IMR-90 (cell line): Measurements from ENCODE around the gene SPPL3. TPM values are rescaled to one million over a fixed set of nuclear protein-coding genes. Genes with fewer than 3 reads are reported as not detected.

Experiments used
- ATAC-seq: fragments of 200-7000 bp; cut with Tn5 transposase; 2 replicates; pipeline ENCODE4 v1.9.1; 2020; ENCODE audit warnings: low read depth, mild to moderate bottlenecking, moderate library complexity
- BruUV-seq: library from RNA; stranded (reverse); fragments of 400-500 nt; replicated peaks from 2 replicates; lab custom pipeline; 2021; lab: Mats Ljungman, UMichigan
- CTCF ChIA-PET: fragments of 300-600 bp; formaldehyde crosslinking; extraction: SDS; loops from one replicate; lab custom pipeline; 2021; ENCODE audit warnings: antibody characterized with exemption; lab: Yijun Ruan, JAX
- POLR2A ChIA-PET: fragments of 300-600 bp; sonication (Branson Sonifier 250); formaldehyde crosslinking; loops from one replicate; lab custom pipeline; 2022; ENCODE audit warnings: antibody characterized with exemption; ENCODE audit not compliant: unreplicated experiment; lab: Charles Lee
- DNase-seq: peaks from one replicate; pipeline ENCODE4 v3.0.0; 2013
- H2AFZ ChIP-seq: replicated peaks from 2 replicates; pipeline ENCODE3; 2013; ENCODE audit warnings: low read length, mild to moderate bottlenecking; ENCODE audit not compliant: poor library complexity
- H2AK5ac ChIP-seq: 2 replicates; pipeline ENCODE4 v1.6.1; 2013; ENCODE audit warnings: low read depth, low read length, inconsistent platforms
- H2AK9ac ChIP-seq: replicated peaks from 2 replicates; pipeline ENCODE3; 2013; ENCODE audit warnings: mild to moderate bottlenecking, low read depth, low read length, moderate library complexity; ENCODE audit not compliant: poor library complexity
- H2BK120ac ChIP-seq: 2 replicates; pipeline ENCODE4 v1.6.1; 2013; ENCODE audit warnings: low read depth, low read length, inconsistent platforms
- H2BK15ac ChIP-seq: 3 replicates; pipeline ENCODE4 v1.6.1; 2013; ENCODE audit warnings: low read depth, low read length, inconsistent platforms
- H2BK20ac ChIP-seq: 2 replicates; pipeline ENCODE4 v1.6.1; 2013; ENCODE audit warnings: low read depth, mild to moderate bottlenecking, inconsistent platforms, low read length, moderate library complexity
- H2BK5ac ChIP-seq: 2 replicates; pipeline ENCODE4 v1.6.1; 2013; ENCODE audit warnings: mild to moderate bottlenecking, low read depth, low read length, inconsistent platforms; ENCODE audit not compliant: poor library complexity, severe bottlenecking
- H3K14ac ChIP-seq: replicated peaks from 2 replicates; pipeline ENCODE4 v1.6.1; 2013; ENCODE audit warnings: low read depth, low read length, inconsistent platforms
- H3K18ac ChIP-seq: 2 replicates; pipeline ENCODE4 v1.6.1; 2013; ENCODE audit warnings: low read depth, low read length, control low read depth
- H3K23ac ChIP-seq: 2 replicates; pipeline ENCODE4 v1.6.1; 2013; ENCODE audit warnings: low read depth, low read length, inconsistent platforms
- H3K27ac ChIP-seq: 2 replicates; pipeline ENCODE4 v1.5.1; 2013; ENCODE audit warnings: mild to moderate bottlenecking, control low read depth, low read length; ENCODE audit not compliant: insufficient read depth
- H3K27me3 ChIP-seq: 2 replicates; pipeline ENCODE4 v1.6.1; 2013; ENCODE audit warnings: low read length; ENCODE audit not compliant: control insufficient read depth, insufficient read depth
- H3K36me3 ChIP-seq: 2 replicates; pipeline ENCODE4 v1.6.1; 2013; ENCODE audit warnings: low read length, mixed read lengths; ENCODE audit not compliant: control insufficient read depth, insufficient read depth
- H3K4ac ChIP-seq: 2 replicates; pipeline ENCODE4 v1.6.1; 2013; ENCODE audit warnings: low read depth, low read length, inconsistent platforms
- H3K4me1 ChIP-seq: 2 replicates; pipeline ENCODE4 v1.6.1; 2013; ENCODE audit warnings: low read length, mixed read lengths; ENCODE audit not compliant: control insufficient read depth, insufficient read depth
- H3K4me2 ChIP-seq: 2 replicates; pipeline ENCODE4 v1.6.1; 2013; ENCODE audit warnings: low read depth, mild to moderate bottlenecking, control low read depth, low read length, moderate library complexity
- H3K4me3 ChIP-seq: 2 replicates; pipeline ENCODE4 v1.5.1; 2013; ENCODE audit warnings: low read depth, mild to moderate bottlenecking, control low read depth, low read length, moderate library complexity; ENCODE audit not compliant: insufficient read depth
- H3K56ac ChIP-seq: 2 replicates; pipeline ENCODE4 v1.6.1; 2013; ENCODE audit warnings: low read length, inconsistent platforms; ENCODE audit not compliant: insufficient read depth; ENCODE audit errors: extremely low read depth
- H3K79me1 ChIP-seq, 2 experiments: 2 replicates each; pipeline ENCODE4 v1.6.1; 2013; ENCODE audit warnings: low read length in 2 of 2, inconsistent platforms in 1 of 2, low read depth in 1 of 2
- H3K9ac ChIP-seq: 2 replicates; pipeline ENCODE4 v1.6.1; 2013; ENCODE audit warnings: low read depth, low read length, control low read depth
- H3K9me1 ChIP-seq: 2 replicates; pipeline ENCODE4 v1.6.1; 2013; ENCODE audit warnings: low read length, inconsistent platforms; ENCODE audit not compliant: insufficient read depth
- H3K9me3 ChIP-seq: 2 replicates; pipeline ENCODE4 v1.6.1; 2013; ENCODE audit warnings: low read length; ENCODE audit not compliant: control insufficient read depth, insufficient read depth
- H4K20me1 ChIP-seq: 2 replicates; pipeline ENCODE4 v1.6.1; 2013; ENCODE audit warnings: low read length, inconsistent platforms; ENCODE audit not compliant: insufficient read depth
- H4K5ac ChIP-seq: 2 replicates; pipeline ENCODE4 v1.6.1; 2013; ENCODE audit warnings: mild to moderate bottlenecking, low read depth, low read length, control low read depth
- H4K8ac ChIP-seq, 2 experiments: 2 replicates each; pipeline ENCODE4 v1.6.1; 2013; ENCODE audit warnings: low read depth in 2 of 2, low read length in 2 of 2, control low read depth in 1 of 2, inconsistent platforms in 1 of 2
- H4K91ac ChIP-seq: 2 replicates; pipeline ENCODE4 v1.6.1; 2013; ENCODE audit warnings: low read depth, low read length, inconsistent platforms; ENCODE audit not compliant: insufficient read depth
- BHLHE40 ChIP-seq: fragments of 150-350 bp; IDR thresholded peaks from 2 replicates; pipeline ENCODE4 v1.6.1; 2016; ENCODE audit warnings: mild to moderate bottlenecking, low read depth, low read length
- CEBPB ChIP-seq: IDR thresholded peaks from 2 replicates; pipeline ENCODE4 v1.6.1; 2012; ENCODE audit warnings: low read depth, low read length, improper control_type of control experiment
- CHD1 ChIP-seq: IDR thresholded peaks from 2 replicates; pipeline ENCODE4 v1.6.1; 2012; ENCODE audit warnings: low read depth, low read length, improper control_type of control experiment
- FOS ChIP-seq: fragments of 150-350 bp; IDR thresholded peaks from 2 replicates; pipeline ENCODE4 v1.6.1; 2016; ENCODE audit warnings: low read depth, low read length
- MAFK ChIP-seq: IDR thresholded peaks from 2 replicates; pipeline ENCODE4 v1.6.1; 2012; ENCODE audit warnings: low read depth, low read length, improper control_type of control experiment
- MAZ ChIP-seq: IDR thresholded peaks from 2 replicates; pipeline ENCODE4 v1.6.1; 2012; ENCODE audit warnings: low read depth, mild to moderate bottlenecking, low read length, improper control_type of control experiment, moderate library complexity, borderline replicate concordance
- MXI1 ChIP-seq: IDR thresholded peaks from 2 replicates; pipeline ENCODE4 v1.6.1; 2012; ENCODE audit warnings: low read depth, mild to moderate bottlenecking, low read length, moderate library complexity, borderline replicate concordance
- NFE2L2 ChIP-seq: fragments of 150-350 bp; IDR thresholded peaks from 2 replicates; pipeline ENCODE4 v1.6.1; 2016; ENCODE audit warnings: low read depth, mild to moderate bottlenecking, low read length
- POLR2A ChIP-seq: IDR thresholded peaks from 2 replicates; pipeline ENCODE4 v1.6.1; 2012; ENCODE audit warnings: mild to moderate bottlenecking, low read depth, low read length
- RAD21 ChIP-seq: IDR thresholded peaks from 2 replicates; pipeline ENCODE4 v1.6.1; 2012; ENCODE audit warnings: low read length, improper control_type of control experiment
- RCOR1 ChIP-seq: IDR thresholded peaks from 2 replicates; pipeline ENCODE4 v1.6.1; 2012; ENCODE audit warnings: mild to moderate bottlenecking, low read length, improper control_type of control experiment; ENCODE audit not compliant: insufficient replicate concordance
- RFX5 ChIP-seq: IDR thresholded peaks from 2 replicates; pipeline ENCODE4 v1.8.0; 2012; ENCODE audit warnings: low read depth, mild to moderate bottlenecking, low read length, moderate library complexity
- SMC3 ChIP-seq: fragments of 150-350 bp; IDR thresholded peaks from 2 replicates; pipeline ENCODE4 v1.6.1; 2016; ENCODE audit warnings: low read depth, mild to moderate bottlenecking, antibody characterized with exemption, low read length, moderate library complexity
- WGBS, 2 experiments: methylation state at CpG; one replicate each; pipeline versions ENCODE4 v1.1.5 to v1.1.7; 2013; ENCODE audit warnings: missing lambda C conversion rate in 2 of 2; ENCODE audit not compliant: insufficient read length in 1 of 2; ENCODE audit errors: extremely low coverage in 2 of 2; 5-methylcytosine and 5-hydroxymethylcytosine counted together
- dilution Hi-C: fragments of 300-500 bp; cut with HindIII; formaldehyde crosslinking; loops from one replicate; pipeline ENCODE4 v1.14.3; 2018; ENCODE audit warnings: low sequenced_read_pairs; ENCODE audit not compliant: unreplicated experiment
- in situ Hi-C: fragments of 300-500 bp; cut with MboI; formaldehyde crosslinking; loops from 3 replicates; pipeline ENCODE4 v1.14.3; 2019; ENCODE audit warnings: low sequenced_read_pairs, inconsistent platforms, mixed read lengths
- intact Hi-C: fragments of 100-400 bp; cut with micrococcal nuclease; formaldehyde crosslinking; loops from 2 replicates; pipeline ENCODE4 v1.10.0; 2022
- polyA plus RNA-seq, 3 experiments: library from polyadenylated mRNA; depleted of rRNA; stranded (reverse); fragments of >200 nt; gene quantifications; 2 replicates each; pipeline ENCODE4 v1.2.3, GENCODE V29; 2012; ENCODE audit warnings: low replicate concordance in 1 of 3
- total RNA-seq: library from RNA; depleted of rRNA; stranded (reverse); fragments of >200 nt; gene quantifications from 2 replicates; pipeline ENCODE4 v1.2.3, GENCODE V29; 2012
- TF ChIP-seq, protein P1 (sequence below): fragments of 150-350 bp; IDR thresholded peaks from 2 replicates; pipeline ENCODE4 v1.6.1; 2016; ENCODE audit warnings: low read depth, mild to moderate bottlenecking, low read length, moderate library complexity, borderline replicate concordance
- TF ChIP-seq, protein P2 (sequence below): fragments of 150-350 bp; IDR thresholded peaks from 2 replicates; pipeline ENCODE4 v1.6.1; 2017; ENCODE audit warnings: mild to moderate bottlenecking, antibody characterized with exemption, low read length, low read depth
- TF ChIP-seq, protein P3 (sequence below): conservative IDR thresholded peaks from 2 replicates; pipeline ENCODE4 v1.5.1; 2012; ENCODE audit warnings: mild to moderate bottlenecking, low read depth, low read length, improper control_type of control experiment

The SPPL3 gene
- total and polyA plus RNA-seq, 2 of the 4 experiments (the other 2 are of a cell fraction), result 1.6 to 18.0 TPM

DNA sequence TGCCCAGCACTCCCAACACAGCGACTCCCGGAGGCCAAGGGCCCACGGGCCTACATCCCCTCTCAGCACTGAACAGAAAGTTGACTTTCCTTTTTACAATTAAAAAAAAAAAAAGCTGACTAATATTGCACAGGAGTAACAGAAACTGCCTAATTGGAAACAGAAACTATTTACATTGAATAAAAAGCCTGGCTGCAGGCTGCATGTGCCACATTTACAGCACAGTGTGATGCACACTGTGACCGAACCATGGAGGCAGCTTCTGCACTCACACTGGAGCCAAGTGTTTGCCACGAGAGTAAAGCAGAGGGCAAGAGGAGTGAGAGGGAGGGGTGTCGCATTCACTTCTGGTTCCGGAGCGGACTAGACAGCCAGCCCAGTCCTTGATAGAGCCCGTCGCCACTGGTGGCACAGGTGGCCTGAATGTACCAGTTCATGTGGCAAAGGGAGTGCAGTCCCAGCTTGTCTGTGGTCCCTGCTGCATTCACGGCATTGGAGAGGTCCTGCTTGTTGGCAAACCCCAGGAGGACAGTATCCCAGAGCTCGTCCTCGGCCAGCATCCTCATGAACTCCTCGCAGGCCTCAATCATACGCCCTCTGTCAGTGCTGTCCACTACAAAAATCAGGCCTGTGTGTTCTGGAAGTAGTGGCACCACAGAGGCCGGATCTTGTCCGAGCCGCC lies 59.2 kb downstream of the SPPL3 start:
- H3K4me1 ChIP-seq, result peaks cover 11% of the 10 kb centered on the region
- H2AK5ac ChIP-seq, result no peak overlapping the region
- H3K27me3 ChIP-seq, result no peaks in the 10 kb centered on the region
- 100% methylated on average over 1 of the region's 18 CpGs; no CpG with 5 or more reads in 1 of the 2 experiments for WGBS, 2 experiments
- H3K56ac ChIP-seq, result no peak overlapping the region
- H2BK15ac ChIP-seq, result no peak overlapping the region
- H3K9ac ChIP-seq, result no peak overlapping the region
- H3K4me3 ChIP-seq, result no peak overlapping the region
- H2AK9ac ChIP-seq, result no peak overlapping the region
- ChIA-PET CTCF (no interaction called here), POLR2A (no interaction called here)
- no TSS peak for BruUV-seq
- H3K14ac ChIP-seq, result no peak overlapping the region
- H3K4me2 ChIP-seq, result no peak overlapping the region
- no peak overlapping the region for H3K18ac ChIP-seq
- no peak for DNase-seq
- no peak overlapping the region for H3K23ac ChIP-seq
- in situ Hi-C loops (no loop called here), intact Hi-C loops (loop anchor here (5.0 kb wide), 1 partner anchor 42 kb away; no protein-coding TSS in a partner anchor), dilution Hi-C loops (no loop called here)
- H2BK20ac ChIP-seq, result no peak overlapping the region
- no peak for ATAC-seq
- H3K9me1 ChIP-seq, result peaks cover 9% of the 10 kb centered on the region; the same call in 1 of the 2 replicates
- peaks cover 25 to 66% of the 10 kb centered on the region in 2 experiments for H3K79me1 ChIP-seq
- no peak overlapping the region for H2BK120ac ChIP-seq
- peaks cover 3% of the 10 kb centered on the region for H3K36me3 ChIP-seq
- H4K5ac ChIP-seq, result no peak overlapping the region
- no peak overlapping the region for H3K4ac ChIP-seq
- no peak overlapping the region for H2AFZ ChIP-seq
- peaks cover 54% of the 10 kb centered on the region for H4K20me1 ChIP-seq
- no peak overlapping the region for H4K8ac ChIP-seq
- TF ChIP-seq CEBPB, result no peak
- TF ChIP-seq, protein P1, sequence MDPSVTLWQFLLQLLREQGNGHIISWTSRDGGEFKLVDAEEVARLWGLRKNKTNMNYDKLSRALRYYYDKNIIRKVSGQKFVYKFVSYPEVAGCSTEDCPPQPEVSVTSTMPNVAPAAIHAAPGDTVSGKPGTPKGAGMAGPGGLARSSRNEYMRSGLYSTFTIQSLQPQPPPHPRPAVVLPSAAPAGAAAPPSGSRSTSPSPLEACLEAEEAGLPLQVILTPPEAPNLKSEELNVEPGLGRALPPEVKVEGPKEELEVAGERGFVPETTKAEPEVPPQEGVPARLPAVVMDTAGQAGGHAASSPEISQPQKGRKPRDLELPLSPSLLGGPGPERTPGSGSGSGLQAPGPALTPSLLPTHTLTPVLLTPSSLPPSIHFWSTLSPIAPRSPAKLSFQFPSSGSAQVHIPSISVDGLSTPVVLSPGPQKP, result no peak
- TF ChIP-seq SMC3, result no peak
- TF ChIP-seq MAZ, result no peak
- no peak for TF ChIP-seq MXI1
- TF ChIP-seq, protein P2, sequence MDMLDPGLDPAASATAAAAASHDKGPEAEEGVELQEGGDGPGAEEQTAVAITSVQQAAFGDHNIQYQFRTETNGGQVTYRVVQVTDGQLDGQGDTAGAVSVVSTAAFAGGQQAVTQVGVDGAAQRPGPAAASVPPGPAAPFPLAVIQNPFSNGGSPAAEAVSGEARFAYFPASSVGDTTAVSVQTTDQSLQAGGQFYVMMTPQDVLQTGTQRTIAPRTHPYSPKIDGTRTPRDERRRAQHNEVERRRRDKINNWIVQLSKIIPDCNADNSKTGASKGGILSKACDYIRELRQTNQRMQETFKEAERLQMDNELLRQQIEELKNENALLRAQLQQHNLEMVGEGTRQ, result no peak
- no peak for TF ChIP-seq POLR2A
- no peak for TF ChIP-seq MAFK
- TF ChIP-seq FOS, result no peak
- TF ChIP-seq, protein P3, sequence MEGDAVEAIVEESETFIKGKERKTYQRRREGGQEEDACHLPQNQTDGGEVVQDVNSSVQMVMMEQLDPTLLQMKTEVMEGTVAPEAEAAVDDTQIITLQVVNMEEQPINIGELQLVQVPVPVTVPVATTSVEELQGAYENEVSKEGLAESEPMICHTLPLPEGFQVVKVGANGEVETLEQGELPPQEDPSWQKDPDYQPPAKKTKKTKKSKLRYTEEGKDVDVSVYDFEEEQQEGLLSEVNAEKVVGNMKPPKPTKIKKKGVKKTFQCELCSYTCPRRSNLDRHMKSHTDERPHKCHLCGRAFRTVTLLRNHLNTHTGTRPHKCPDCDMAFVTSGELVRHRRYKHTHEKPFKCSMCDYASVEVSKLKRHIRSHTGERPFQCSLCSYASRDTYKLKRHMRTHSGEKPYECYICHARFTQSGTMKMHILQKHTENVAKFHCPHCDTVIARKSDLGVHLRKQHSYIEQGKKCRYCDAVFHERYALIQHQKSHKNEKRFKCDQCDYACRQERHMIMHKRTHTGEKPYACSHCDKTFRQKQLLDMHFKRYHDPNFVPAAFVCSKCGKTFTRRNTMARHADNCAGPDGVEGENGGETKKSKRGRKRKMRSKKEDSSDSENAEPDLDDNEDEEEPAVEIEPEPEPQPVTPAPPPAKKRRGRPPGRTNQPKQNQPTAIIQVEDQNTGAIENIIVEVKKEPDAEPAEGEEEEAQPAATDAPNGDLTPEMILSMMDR, result no peak
- TF ChIP-seq RCOR1, result no peak
- TF ChIP-seq CHD1, result no peak
- no peak for TF ChIP-seq RAD21
- TF ChIP-seq NFE2L2, result no peak
- TF ChIP-seq RFX5, result no peak
- no peak for TF ChIP-seq BHLHE40
- no peak overlapping the region for H4K91ac ChIP-seq
- no peak overlapping the region for H3K27ac ChIP-seq
- no peak overlapping the region for H2BK5ac ChIP-seq
- H3K9me3 ChIP-seq, result no peaks in the 10 kb centered on the region
